OCI-LY7 (cell line): Measurements from ENCODE around the gene CFL1. TPM values are rescaled to one million over a fixed set of nuclear protein-coding genes. Genes with fewer than 3 reads are reported as not detected.

Source experiments
- BruUV-seq: library from RNA; stranded (reverse); fragments of 400-500 nt; replicated peaks from 2 replicates; lab custom pipeline; 2021; lab: Mats Ljungman, UMichigan
- CTCF ChIA-PET: fragments of 300-600 bp; sonication (Branson Sonifier 250); formaldehyde crosslinking; loops from one replicate; lab custom pipeline; 2022; ENCODE audit warnings: antibody characterized with exemption; ENCODE audit not compliant: unreplicated experiment; lab: Charles Lee
- POLR2A ChIA-PET: fragments of 300-600 bp; sonication (Branson Sonifier 250); formaldehyde crosslinking; loops from one replicate; lab custom pipeline; 2022; ENCODE audit warnings: antibody characterized with exemption; lab: Charles Lee
- DNase-seq: peaks from one replicate; pipeline ENCODE4 v3.0.0-alpha.2; 2015; ENCODE audit warnings: low spot score
- H2AFZ ChIP-seq: fragments of 200-600 bp; sonication (generic), shearing (Covaris generic); 2 replicates; pipeline ENCODE4 v1.6.1; 2014; ENCODE audit warnings: mild to moderate bottlenecking, antibody characterized with exemption, low read length, moderate library complexity
- H3K27ac ChIP-seq: fragments of 200-600 bp; sonication (generic); 2 replicates; pipeline ENCODE4 v1.5.1; 2014; ENCODE audit warnings: mixed run types, low read depth, mild to moderate bottlenecking, moderate library complexity, low read length, inconsistent platforms; ENCODE audit not compliant: poor library complexity, severe bottlenecking
- H3K36me3 ChIP-seq: fragments of 200-600 bp; sonication (generic); 2 replicates; pipeline ENCODE4 v1.6.1; 2014; ENCODE audit warnings: mild to moderate bottlenecking, antibody characterized with exemption, low read length, moderate library complexity, mixed read lengths; ENCODE audit not compliant: insufficient read depth
- H3K4me1 ChIP-seq: fragments of 200-600 bp; sonication (generic); 2 replicates; pipeline ENCODE4 v1.5.1; 2014; ENCODE audit warnings: mild to moderate bottlenecking, low read length; ENCODE audit not compliant: insufficient read depth, poor library complexity, severe bottlenecking
- H3K4me2 ChIP-seq: fragments of 200-600 bp; sonication (generic); 2 replicates; pipeline ENCODE4 v1.6.1; 2014; ENCODE audit warnings: mild to moderate bottlenecking, low read length
- H3K4me3 ChIP-seq: fragments of 200-600 bp; sonication (generic); 2 replicates; pipeline ENCODE4 v1.5.1; 2014; ENCODE audit warnings: mild to moderate bottlenecking, low read depth, low read length; ENCODE audit not compliant: poor library complexity, severe bottlenecking
- H3K79me2 ChIP-seq: fragments of 200-600 bp; sonication (generic); 2 replicates; pipeline ENCODE4 v1.6.1; 2016; ENCODE audit warnings: low read depth, mild to moderate bottlenecking, low read length, moderate library complexity, mixed read lengths; ENCODE audit not compliant: insufficient read depth
- H3K9me2 ChIP-seq: fragments of 200-600 bp; sonication (generic); 2 replicates; pipeline ENCODE4 v1.6.1; 2016; ENCODE audit warnings: mild to moderate bottlenecking, low read length, mixed read lengths; ENCODE audit not compliant: insufficient read depth
- H3K9me3 ChIP-seq: fragments of 200-600 bp; sonication (generic); 2 replicates; pipeline ENCODE4 v1.6.1; 2014; ENCODE audit warnings: mild to moderate bottlenecking, mixed run types, low read length, mixed read lengths
- H4K20me1 ChIP-seq: fragments of 200-600 bp; sonication (generic); 2 replicates; pipeline ENCODE4 v1.6.1; 2014; ENCODE audit warnings: mild to moderate bottlenecking, antibody characterized with exemption, low read length, moderate library complexity, mixed read lengths; ENCODE audit not compliant: insufficient read depth
- CTCF ChIP-seq: fragments of 200-600 bp; sonication (generic); conservative IDR thresholded peaks from 2 replicates; pipeline ENCODE4 v1.5.1; 2014; ENCODE audit warnings: mild to moderate bottlenecking, antibody characterized with exemption, low read length, moderate library complexity, mixed read lengths
- EZH2phosphoT487 ChIP-seq: fragments of 200-600 bp; sonication (generic); IDR thresholded peaks from 2 replicates; pipeline ENCODE4 v1.6.1; 2018; ENCODE audit warnings: low read depth, borderline replicate concordance, mild to moderate bottlenecking, mixed run types, antibody characterized with exemption, low read length, moderate library complexity, mixed read lengths
- intact Hi-C: fragments of 100-400 bp; cut with micrococcal nuclease; formaldehyde crosslinking; loops from one replicate; pipeline ENCODE4 v1.10.0; 2022; ENCODE audit not compliant: unreplicated experiment
- total RNA-seq, 2 experiments: library from RNA; depleted of rRNA in 1 of 2; stranded (reverse); fragments of >200 nt in 1 of 2; shearing (Covaris generic) in 1 of 2; gene quantifications; 2 replicates each; pipeline ENCODE4 v1.2.3, GENCODE V29; 2014 to 2022

The CFL1 gene
- total RNA-seq, 2 experiments from 2014 or later = 1,019 to 1,119 TPM

DNA sequence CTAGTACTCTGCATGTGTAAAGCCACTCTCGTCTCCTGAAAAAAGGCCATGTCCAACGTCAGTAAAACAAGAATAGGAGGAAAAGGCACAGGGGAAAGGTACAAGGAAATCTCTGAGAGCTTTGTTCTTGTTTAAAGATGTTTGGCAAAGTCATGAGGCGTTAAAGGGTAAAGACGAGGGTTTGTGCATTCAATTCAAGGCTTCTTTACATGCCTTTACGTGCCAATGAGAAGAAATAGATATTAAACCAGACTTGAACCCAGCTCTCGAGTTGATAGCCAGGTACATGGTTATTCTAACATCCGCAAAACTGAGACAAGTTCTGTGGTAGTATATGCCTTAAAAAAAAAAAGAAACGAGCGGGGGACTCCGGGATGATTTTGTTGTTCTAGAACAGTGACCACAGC is 704 bp upstream of the CFL1 start:
- BruUV-seq = no TSS peak
- POLR2A ChIA-PET = interaction anchor here (0.6 to 3.9 kb wide), 8 partner anchors 10 to 397 kb away, joined by 3 to 59 read pairs (median 4); partner anchors contain the start of genes CCDC85B and FIBP
- peak; percentile 30 for DNase-seq
- H3K27ac ChIP-seq = peak overlapping the region; percentile 93
- no peaks in the 10 kb centered on the region for H3K9me2 ChIP-seq
- peaks cover 50% of the 10 kb centered on the region for H3K79me2 ChIP-seq
- TF ChIP-seq CTCF (no peak), EZH2phosphoT487 (no peak)
- H3K36me3 ChIP-seq = peaks cover 61% of the 10 kb centered on the region
- intact Hi-C loops = loop anchor here (1.0 to 5.0 kb wide), 9 partner anchors 30 to 409 kb away; partner anchors contain the start of genes BANF1, C11orf68, DRAP1 and EIF1AD
- peak overlapping the region; percentile 93 for H3K4me2 ChIP-seq
- no peaks in the 10 kb centered on the region for H3K9me3 ChIP-seq
- peak overlapping the region; percentile 73 for H2AFZ ChIP-seq
- peaks cover 20% of the 10 kb centered on the region for H4K20me1 ChIP-seq
- CTCF ChIA-PET = interaction anchor here (1.0 to 2.0 kb wide), 2 partner anchors 15 to 29 kb away, joined by 5 to 24 read pairs; partner anchors contain the start of gene FIBP
- peak overlapping the region; percentile 99 for H3K4me3 ChIP-seq
- peaks cover 31% of the 10 kb centered on the region for H3K4me1 ChIP-seq

- Histone ChIP-seq H3K79me2 (peaks cover 50% of the 10 kb centered on the region), H3K27ac (peak overlapping the region; percentile 93), H3K4me3 (peak overlapping the region; percentile 99), H3K9me2 (no peaks in the 10 kb centered on the region), H3K4me1 (peaks cover 31% of the 10 kb centered on the region), H4K20me1 (peaks cover 20% of the 10 kb centered on the region), H3K9me3 (no peaks in the 10 kb centered on the region), H3K4me2 (peak overlapping the region; percentile 94), H3K36me3 (peaks cover 61% of the 10 kb centered on the region), H2AFZ (no peak overlapping the region)
- TF ChIP-seq CTCF = no peak
- TF ChIP-seq EZH2phosphoT487 = no peak
- ChIA-PET POLR2A (interaction anchor here (0.6 to 3.9 kb wide), 2 partner anchors 31 to 129 kb away, joined by 4 to 59 read pairs; partner anchors contain the start of genes CCDC85B and FIBP), CTCF (interaction anchor here (1.0 kb wide), 1 partner anchor 30 kb away, joined by 24 read pairs; the partner anchor contains the start of gene FIBP)
- peak; percentile 64 for DNase-seq
- BruUV-seq = no TSS peak
- intact Hi-C loops = loop anchor here (5.0 kb wide), 1 partner anchor 410 kb away; the partner anchor contains the start of gene RAB1B
These were observed 504 bp downstream of the CFL1 start for GRCh38 chr11:65857500-65857852.
